Measurements from ENCODE around the gene UBXN4.
A peak's percentile ranks its signal among the peaks of the same experiment; 100 is the strongest.
"Not testable (repeated sequence)": the region's sequence is repeated elsewhere in the genome, so short reads cannot be mapped to it uniquely, and the experiment has no call there.

The UBXN4 gene, protein sequence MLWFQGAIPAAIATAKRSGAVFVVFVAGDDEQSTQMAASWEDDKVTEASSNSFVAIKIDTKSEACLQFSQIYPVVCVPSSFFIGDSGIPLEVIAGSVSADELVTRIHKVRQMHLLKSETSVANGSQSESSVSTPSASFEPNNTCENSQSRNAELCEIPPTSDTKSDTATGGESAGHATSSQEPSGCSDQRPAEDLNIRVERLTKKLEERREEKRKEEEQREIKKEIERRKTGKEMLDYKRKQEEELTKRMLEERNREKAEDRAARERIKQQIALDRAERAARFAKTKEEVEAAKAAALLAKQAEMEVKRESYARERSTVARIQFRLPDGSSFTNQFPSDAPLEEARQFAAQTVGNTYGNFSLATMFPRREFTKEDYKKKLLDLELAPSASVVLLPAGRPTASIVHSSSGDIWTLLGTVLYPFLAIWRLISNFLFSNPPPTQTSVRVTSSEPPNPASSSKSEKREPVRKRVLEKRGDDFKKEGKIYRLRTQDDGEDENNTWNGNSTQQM

DNA sequence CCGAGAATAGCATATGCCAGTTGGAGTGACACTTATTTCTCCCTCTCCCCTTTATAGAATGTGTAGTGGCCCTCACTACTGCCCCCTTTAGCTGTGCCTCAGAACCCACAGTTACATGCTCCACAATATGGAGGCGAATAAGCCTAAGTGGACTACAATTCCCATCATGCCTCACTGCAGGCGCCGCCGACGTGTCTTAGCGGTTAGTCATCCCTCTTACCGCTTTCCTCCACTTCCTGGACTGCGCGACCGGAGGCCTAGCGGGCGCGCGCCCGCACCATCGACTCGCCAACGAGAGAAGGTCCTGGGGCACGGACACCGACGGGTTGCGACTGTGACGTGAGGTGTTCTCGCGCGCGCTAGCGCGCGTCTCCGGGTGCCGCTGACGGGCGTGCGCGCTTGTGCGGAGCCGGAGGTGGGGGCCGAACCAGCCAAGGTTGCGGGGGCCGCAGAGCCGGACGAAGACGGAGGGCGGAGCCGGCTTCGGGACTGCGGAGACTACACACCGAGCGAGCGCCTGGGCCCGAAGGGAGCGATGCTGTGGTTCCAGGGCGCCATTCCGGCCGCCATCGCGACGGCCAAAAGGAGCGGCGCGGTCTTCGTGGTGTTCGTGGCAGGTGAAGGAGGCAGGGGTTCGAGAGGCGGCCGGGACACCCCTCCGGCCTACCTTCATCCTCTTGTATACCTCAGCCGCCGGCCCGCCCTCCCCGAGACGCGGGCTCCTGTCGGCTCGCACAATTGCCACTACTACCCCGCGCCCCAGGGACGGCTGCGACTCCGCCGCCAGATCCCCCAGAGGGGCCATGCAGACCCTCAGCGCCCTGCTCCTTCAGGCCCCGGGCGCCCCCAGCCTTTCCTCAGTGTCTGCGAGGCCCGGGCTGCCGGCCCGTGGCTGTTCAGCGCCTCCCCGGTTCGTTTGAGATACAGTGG is at the start of gene UBXN4:
TSS of gene UBXN4 (plus strand) at position 461 of the 930 bp plus-strand sequence. CDS start at position 536, 75 bp downstream.
- peak; percentile 81 for DNase-seq

DNA sequence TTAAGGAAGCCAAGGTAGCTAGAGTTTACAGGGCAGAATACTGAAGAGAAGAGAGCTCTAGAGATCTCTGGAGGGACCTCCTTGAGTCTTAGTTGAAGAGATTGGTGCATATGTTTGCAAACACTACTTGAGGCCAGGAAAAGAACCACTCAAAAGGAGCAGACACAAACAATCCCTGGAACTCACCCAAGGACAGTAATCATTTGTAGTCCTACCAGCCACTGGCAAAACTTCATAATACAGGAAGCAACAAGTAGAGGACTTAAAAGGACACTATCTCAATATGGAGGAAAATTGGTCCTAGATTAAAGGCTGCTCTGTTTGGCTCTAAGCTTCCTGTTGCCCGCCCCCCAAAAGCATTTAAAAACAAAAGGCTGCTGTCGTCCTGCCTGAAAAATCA is 46.9 kb upstream of the UBXN4 start:
- no peak for DNase-seq

DNA sequence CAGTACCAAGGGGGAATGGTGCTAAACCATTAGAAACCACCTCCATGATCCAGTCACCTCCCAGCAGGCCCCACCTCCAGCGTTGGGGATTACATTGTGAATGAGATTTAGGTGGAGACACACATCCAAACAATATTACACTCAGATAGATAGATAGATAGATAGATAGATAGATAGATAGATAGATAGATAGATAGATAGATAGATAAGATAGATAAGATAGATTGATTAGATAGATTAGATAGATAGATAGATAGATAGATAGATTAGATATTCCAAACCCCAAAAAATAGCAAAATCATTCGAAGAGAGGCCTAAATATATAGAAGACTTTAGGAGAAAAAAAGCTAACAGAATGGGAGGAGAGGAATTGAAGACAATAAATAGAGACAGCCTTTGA is 42.8 kb upstream of the UBXN4 start:
- no peak for DNase-seq

DNA sequence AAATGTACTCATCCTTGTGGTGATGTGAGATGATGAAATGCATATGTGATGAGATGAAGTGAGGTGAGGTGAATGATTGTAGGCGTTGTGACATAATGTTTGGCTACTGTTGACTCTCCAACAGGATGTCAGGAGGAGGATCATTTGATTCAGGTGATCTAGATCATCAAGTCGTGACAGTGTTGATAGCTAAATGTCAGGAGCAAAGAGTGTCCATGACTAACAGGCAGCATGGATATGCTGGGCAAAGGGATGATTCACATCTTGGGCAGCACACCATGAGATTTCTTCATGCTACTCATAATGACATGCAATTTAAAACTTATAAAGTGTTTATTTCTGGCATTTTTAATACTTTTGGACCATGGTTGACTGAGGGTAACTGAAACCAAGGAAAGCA is 40.2 kb upstream of the UBXN4 start:
- no peak for DNase-seq

DNA sequence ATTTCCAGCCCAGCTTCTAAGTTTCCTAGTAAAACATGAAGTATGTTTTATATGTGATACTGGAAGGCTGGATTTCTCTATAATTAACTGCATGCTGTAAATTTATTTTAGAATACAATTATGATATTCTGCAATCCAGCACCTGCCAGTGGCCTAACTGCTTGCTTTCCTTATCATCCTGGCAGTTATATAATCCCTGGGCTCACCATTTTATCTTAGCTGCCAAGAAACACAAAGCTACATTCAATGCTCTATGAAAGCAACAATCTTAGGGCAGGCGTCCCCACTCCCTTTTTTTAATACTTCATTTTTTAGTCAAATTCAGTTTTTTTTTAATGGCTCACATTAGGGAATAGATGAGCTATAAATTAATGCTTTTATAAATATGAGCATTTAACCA is 38.4 kb upstream of the UBXN4 start:
- DNase-seq, result no peak

DNA sequence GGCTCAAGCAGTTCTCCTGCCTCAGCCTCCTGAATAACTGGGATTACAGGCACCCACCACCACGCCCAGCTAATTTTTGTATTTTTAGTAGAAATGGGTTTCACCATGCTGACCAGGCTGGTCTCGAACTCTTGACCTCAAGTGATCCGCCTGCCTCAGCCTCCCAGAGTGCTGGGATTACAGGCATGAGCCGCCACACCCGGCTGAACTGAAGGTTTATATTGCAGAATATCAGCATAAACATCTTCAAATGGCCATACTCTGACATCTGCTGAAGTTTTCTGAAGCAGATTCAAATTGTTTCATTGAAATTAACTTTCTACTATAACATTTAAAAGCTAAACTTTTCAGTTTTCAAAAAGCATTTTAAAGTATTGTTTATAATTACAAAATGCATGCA is 37.6 kb upstream of the UBXN4 start:
- DNase-seq, result not testable (repeated sequence)

DNA sequence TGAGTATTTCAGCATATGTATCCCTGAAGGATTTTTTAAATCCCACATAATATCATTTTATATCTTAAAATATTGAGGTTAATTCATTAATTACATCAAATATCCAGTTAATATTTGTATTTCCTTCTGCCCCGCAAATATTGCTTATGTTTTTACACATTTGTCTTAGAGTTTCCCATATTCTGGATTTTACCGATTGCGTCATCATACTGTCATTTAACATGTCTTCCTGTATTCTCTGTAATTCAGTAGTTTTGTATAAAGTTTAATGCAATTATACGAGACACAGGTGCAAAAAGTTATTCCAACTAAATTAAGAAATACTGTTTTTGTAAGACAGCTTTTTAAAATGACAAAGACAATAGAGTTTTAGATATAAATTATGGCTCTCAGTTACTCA is 33.5 kb upstream of the UBXN4 start:
- no peak for DNase-seq

DNA sequence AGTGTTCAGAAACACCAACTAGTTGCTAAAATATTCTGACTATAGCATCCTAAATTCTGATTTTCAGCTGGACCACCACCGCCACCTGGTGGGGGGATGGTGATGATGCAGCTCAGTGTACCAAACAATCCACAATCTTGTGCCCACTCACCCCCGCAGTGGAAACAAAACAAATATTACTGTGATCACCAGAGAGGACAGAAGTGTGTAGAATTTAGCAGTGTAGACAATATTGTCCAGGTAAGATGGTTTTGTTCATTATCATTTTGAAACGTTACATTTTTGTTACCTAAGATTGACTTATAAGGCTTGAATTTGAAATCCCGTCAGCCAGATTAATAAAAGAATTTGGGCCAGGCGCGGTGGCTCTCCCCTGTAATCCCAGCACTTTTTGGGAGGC is 31.7 kb upstream of the UBXN4 start:
- no peak for DNase-seq

DNA sequence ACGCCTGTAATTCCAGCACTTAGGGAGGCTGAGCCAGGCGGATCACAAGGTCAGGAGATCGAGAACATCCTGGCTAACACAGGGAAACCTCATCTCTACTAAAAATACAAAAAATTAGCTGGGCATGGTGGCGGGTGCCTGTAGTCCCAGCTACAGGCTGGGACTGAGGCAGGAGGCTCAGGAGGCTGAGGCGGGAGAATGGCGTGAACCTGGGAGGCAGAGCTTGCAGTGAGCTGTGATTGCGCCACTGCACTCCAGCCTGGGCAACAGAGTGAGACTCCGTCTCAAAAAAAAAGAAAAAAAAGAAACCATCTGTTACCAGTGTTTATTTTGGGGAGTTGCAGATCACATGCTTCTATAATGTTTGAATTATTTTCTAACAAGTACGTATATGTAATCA is 26.6 kb upstream of the UBXN4 start:
- DNase-seq, result not testable (repeated sequence)

DNA sequence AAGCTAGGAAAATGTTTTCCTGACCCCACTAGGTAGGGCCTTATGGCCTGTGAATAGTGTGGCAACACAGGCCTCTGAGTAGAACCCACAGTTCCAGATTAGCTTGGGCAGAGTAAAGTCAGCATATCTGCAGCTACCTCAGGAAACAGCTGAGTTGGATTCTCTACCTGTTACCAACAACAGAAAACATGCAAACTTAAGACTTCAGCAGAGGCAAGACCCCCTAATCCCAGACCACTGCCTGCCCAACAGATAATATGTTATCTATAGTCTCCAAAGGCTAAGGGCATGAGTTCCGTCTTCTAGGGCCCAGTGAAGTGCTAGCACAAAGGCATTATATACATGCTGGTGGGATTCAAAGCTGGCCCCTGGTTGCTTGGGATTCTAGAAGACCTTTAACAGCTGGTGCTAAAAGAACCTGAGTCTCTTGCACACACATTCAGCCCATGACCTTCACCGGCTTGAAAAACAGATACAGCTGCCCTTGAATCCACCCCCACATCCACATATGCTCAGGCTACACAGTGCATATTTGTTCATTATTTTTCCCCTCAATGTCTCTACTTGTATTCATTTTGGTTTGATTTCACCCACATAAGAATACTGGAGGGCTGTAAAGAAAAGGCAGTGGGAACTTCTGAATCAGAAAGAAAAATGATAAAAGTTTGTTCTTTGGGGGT is 13.5 kb upstream of the UBXN4 start:
- no peak for DNase-seq

DNA sequence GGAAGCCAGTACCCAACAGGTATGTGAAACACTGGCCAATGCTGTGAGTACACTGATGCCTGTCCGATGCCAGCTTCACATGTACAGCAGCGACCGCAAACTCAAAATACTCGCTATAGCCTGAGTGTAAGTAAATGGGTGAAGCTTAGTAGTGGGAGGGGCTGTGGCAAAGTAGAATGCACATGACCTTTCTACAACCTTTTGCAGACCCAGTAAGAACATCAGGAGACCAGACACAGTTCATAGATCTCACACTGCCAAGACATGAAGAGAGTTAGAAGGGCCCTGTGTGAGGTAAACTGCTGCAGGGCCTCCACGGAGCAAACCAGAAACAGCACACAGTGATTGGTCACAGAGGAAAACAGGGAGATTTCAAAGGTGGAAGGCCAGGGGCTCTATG is 9.1 kb upstream of the UBXN4 start:
- no peak for DNase-seq

DNA sequence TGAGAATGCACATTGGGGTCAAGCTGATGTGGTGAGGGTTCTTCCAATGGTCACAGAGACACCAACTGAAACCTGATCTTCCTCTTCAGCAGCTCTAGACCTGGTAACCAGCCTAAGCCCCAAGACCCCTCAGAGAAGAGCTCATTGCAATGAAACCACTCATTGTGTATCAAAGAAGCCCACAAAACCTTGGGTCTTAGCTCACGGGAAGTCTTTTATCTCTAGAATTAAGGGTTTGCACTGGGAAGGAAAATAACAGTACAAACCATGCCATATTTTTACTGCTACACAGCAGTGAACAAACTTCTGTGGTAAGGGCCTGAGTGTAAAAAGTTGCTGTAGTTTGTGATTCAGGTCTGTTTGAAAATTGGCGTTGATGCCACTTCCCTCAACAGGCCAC is 8.6 kb upstream of the UBXN4 start:
- DNase-seq, result no peak

DNA sequence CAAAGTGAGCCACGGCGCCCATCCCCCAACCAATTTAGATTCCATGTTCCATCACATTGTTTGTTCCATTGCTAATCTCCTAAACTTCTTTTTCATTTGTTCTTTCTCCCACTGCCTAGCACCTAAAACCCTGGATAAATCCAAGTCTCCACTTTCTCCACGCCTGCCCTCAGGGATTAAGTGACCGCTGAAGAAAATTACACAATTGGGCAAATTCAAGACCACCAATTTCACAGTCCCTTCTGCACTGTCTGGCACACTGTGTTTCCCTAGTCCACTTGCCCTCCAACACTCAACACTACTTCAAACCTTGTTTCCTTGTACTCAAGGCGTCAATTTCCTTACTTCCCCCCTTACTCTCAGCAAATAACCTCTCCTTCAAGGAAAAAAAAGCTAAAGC is 5.1 kb upstream of the UBXN4 start:
- DNase-seq, result no peak

DNA sequence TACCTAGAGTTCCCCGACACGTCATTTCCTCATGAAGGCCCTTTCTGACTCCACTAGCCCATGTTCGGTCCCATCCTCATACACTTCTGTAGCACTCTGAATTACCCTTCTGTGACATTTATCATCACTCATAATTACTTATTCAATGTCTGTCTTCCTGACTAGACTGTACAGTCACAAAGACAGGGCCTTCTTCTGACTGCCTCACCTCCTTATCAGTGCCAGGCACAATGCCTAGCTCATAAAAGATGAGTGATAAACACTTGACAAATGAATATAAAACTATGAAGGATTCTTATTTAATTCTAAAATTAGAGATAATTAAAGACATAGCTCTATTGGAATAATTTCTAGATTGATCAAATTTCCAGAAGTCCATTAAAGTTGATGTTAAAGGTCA is 1.4 kb upstream of the UBXN4 start:
- DNase-seq, result no peak

DNA sequence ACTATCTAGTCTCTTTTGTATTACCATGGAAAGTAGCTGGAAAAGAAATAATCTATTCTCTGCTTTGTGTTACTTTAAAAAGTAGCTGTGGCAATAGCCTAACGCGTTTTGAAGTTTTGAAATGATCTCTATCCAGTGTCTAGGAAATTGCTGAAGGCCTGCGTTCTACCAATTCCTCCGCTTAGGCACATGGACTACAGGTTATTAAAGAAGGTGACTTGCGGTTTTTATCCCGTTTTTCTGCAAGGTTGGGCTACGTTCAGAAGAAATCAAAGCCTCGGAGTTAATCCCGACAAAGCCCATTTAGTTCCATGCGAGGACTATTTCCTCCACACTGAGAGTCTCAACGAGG is 636 bp upstream of the UBXN4 start:
- DNase-seq, result no peak

DNA sequence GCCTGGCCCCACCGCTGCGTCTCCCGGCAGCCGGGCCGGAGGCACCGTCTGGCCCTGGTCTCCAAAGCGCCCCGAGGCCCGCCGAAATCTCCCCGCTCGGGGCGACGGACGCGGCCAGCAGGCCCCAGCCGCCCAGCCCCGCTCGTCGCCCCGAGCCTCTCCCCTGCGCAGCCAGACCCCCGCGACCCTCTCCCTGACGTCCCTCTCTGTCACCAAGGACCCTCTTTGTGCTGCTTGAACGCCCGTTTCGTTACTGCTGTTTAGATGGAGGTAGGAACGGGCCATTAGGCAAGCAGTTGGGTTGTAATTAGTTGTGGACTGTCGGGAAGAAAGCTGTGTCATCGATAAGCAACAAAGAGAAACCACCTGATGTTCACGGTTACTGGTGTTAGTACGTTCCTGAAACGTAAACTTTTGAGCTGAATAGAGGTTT is 686 bp downstream of the UBXN4 start:
- DNase-seq, result peak; percentile 30

DNA sequence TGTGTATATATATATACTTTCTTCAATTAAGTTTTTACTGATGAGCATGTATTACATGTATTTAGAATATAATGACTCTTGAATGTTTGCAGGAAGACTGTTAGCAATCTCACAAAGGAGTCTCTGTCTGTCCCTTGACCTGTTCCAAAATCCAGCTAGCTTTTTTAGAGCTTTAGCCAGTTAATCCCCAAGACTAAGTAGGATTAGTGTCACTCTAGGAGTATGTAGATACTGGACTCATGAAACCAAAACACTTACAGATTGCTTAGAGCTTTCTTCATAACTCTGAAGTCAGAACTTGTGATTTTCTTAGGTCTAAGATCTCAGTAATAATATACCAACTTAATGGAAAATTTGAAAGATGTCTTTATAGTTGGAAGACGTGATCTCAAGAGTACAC is 2.2 kb downstream of the UBXN4 start:
- no peak for DNase-seq

DNA sequence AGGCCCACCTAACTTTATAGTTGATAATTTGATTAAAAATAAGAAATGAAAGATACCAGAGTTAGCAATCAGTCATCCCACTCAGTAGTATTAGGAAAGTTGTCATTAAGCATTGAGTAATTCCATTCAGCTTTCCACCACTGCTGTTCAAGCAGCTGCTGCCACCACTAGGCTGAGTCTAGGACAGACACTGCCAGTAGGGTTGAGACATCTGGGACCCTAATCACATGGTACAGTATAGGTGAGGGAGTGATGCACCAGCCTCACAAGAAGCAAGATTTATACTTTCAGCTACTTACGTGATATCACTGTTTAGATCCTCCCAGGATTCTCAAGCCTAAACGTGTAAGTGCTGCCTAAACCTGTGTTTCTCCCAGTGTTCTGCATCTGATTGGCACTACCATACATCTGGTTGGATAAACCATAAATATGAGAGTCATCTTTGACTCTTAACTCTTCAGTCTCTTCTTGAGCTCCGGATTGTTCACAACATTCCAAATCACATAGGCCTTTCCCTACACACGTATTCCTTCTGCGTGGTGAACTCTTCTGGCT is 3.2 kb downstream of the UBXN4 start:
- DNase-seq, result no peak

DNA sequence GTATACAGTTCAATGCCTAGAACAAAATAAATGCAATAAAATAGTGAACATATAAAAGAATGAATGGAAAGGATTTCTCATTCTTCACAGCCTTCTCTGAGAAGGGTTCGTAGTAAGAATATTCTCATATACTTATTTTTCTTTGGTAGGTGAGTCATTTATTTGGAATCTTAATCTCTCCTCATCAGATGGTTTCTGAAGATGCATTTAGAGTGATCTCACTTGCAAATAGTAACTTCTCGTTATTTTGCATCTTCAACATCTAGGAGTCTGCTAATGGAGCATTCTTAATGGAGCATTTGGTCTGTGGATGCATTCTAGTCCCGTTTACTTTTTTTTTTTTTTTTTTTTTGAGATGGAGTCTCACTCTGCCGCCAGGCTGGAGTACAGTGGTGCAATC is 3.9 kb downstream of the UBXN4 start:
- no peak for DNase-seq

DNA sequence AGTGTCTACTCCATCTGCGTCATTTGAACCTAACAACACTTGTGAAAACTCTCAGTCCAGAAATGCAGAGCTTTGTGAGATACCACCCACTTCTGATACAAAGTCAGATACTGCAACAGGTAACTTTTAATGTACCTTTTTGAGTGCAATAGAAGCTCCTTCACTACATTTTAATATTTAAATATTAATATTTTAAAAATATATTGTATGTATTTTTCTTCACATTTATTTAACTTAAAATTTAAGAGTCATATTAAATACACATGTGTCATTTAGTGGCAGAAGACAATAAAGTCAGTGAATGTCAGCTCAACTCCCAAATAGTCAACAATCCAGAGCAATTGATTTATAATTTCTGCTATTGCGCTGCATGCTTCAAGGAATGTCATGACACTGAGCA is 13.9 kb downstream of the UBXN4 start:
- DNase-seq, result no peak

DNA sequence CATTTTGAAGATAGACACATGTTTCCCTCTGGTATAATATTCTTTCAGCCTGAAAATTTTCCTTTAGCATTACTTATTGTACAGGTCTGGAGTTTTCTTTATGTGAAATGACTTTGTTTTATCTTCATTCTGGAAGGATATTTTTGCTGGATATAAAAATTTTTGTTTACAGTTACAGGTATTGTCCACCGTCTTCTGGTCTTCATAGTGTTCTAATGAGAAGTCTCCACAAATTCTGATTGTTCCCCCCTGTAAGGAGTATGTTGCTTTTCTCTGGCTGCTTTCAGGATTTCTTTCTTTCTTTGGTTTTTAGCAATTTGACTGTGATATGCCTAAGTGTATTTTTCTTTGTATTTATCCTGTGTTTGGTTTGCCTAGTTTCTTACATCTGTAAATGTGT is 15.0 kb downstream of the UBXN4 start:
- DNase-seq, result no peak

DNA sequence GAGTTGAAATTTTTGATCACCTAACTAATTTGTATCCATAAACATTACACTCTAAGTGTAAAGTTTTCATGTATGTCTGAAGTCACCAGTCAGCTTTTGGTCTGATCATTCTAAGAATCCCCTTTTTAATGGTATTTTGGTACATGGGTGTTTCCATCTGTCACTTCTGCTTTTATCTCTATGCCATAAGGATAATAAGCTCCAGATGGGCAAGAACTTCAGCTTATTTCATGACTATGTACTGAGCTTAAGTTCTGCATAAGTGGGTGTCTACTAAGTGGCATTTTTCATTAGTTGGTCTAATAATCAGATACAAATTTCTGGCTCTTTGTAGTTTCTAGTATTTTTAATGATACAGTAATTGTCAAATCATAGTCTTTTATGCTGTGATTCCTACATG is 20.4 kb downstream of the UBXN4 start:
- no peak for DNase-seq

DNA sequence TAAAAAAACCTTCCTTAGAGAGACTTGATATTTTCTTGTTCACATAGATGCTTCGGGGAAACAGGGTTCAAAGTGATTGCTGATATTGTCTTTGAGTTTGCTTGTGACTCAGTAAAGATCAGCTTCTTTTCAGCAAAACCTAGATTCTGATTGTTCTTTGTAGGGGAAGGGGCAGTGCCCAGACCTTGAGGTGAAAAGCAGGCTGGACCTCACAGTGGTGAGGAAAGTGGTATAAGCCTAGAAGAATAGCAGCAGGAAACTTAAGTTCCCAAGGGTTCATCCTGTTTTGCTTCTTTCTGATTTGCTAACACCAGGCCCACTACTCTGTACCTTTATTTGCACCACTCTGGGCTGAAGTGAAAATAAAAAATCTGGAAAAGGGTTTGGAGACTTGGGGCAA is 20.9 kb downstream of the UBXN4 start:
- no peak for DNase-seq

Data from NCI-H1417 treated with DMSO at 0.1 percent for 48 hours (cell line).